ENCODE measurements around the gene EXOC6.

The EXOC6 gene

DNA sequence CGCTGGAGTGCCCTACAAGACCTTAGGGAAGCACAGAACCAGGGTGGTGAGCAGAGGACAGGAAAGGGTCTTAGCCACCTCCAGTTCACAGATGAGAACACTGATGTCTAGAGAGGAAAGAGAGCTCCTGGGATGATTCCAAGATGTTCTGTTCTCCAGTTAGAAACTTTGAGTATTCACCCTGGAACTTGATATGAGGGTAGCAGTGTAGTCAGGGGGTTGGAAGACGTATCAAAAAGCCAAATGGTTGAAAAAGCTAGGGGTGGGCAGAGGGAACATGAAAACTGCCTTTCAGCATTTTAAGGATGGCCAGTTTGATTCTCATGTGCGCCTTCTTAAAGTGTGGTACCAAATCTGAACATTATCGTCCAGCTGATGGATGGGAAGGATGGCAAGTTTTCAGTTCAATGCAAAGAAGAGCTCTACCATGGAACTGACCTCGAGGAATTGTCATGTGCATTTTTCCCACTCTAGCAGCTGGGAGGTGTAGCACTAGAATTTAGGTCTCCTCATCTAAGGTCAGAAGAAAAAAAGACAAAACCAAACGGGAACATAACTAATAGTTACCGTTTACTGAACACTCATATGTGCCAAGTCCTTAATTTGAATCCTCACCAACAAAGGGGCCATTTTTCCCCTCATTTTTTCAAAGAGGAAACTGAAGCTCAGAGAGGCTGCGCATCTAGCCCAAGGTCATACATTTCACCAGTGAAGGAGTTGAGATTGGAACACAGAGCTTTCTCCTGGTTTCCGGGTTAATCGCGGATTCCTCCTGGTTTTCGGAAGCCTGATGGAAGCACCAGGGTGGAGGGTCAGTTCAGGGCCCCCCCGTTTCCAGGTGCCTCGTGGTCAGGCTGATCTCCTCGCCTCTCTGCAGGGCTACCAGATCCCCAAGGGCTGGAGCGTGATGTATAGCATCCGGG lies 219.4 kb downstream of the EXOC6 start:
- DNase-seq = no peak

DNA sequence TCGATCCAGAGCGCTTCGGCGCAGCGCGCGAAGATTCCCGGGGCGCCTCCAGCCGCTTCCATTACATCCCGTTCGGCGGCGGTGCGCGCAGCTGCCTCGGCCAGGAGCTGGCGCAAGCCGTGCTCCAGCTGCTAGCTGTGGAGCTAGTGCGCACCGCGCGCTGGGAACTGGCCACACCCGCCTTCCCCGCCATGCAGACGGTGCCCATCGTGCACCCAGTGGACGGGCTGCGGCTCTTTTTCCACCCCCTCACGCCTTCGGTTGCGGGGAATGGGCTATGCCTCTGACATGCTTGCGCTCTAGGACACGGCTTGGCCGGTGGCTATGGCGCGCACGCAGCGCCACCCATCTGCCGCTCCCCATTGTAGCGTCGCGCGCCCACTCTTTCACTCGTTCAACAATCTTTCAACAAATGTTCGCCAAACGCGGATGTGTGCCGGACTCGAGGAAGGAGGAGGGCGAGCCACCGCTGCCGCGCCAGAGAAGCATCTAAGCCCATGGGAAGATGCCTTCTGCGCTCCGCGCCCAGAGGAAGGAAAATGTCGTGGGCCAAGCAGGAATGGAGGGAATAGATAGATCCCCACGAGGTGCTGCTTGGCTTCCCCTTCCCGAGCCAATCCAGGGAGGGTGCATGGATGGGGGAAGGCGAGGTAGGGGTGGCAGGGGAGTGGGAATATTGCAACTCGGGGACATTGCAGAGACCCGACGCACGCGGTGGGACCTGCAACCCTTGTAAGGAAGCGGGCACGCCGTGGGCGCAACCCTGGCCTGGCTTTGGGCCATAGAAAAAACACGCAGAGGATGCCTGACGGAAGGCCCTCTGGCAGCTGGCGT lies 220.3 kb downstream of the EXOC6 start:
- no peak for DNase-seq

DNA sequence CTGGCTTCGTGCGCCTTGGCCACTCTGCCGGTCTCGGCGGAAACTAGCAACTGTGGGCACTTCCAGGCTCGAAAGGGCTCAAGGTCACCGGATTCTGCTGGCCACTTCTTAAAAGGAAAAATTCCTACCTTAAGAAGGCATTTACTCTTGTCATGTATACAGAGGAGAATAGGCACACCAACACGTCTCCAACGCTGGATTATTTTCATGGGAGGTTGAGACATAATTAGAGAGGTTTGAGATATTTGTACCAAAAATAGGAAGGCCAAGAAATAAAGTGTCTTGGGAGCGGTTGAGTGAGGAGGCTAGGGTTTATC lies 220.9 kb downstream of the EXOC6 start:
- DNase-seq = no peak

DNA sequence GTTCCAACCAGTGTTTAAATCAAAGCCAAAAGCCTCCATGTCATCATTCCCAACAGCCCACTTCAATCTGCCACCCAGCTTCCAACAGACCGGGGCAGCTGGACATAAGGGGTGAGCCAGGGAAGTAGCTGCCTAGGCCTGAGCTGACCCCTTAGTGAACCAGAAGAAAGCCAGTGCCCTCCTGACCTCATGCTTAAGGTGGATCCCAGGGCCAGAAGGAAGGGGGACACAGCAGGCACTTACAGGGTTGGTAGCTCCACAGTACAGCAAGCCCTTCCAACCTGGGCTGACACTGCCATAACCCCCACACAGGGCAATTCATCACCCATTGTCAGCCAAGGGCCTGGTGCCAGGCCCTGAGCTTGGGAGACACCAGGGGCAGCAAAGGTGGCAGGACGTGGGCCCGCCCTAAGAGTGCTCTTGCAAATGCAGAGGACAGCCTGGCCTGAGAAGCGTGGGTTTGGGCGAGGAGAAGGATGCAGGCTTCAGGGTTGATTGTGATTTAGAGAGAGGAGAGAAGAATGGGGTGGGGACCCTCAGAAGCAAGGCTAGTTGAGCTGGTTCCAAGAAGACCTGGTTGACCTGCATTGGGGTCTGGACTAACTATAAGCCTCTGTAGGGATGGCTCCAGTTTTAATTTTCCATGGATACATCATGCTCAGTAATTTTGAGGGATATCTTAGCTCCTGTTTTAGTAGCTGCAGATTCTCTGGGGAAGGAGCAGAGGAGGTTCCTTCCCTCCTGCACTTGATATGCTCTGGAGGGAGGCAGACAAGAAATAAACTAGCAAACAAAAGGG lies 222.3 kb downstream of the EXOC6 start:
- DNase-seq = no peak

DNA sequence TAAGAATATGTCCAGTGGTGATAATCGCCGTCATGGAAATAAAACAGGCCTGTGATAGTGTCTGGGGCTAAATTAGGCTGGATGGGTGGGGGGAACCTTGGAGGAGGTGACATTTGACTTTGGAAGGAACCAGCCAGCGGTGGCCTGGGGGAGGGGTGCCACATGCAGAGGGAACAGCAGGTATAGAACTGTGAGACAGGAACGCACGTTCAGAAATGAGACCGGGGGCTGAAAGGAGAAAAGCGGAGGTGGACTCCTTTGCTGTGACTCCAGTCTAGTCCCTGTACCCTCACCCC lies 222.8 kb downstream of the EXOC6 start:
- DNase-seq = peak; percentile 47

DNA sequence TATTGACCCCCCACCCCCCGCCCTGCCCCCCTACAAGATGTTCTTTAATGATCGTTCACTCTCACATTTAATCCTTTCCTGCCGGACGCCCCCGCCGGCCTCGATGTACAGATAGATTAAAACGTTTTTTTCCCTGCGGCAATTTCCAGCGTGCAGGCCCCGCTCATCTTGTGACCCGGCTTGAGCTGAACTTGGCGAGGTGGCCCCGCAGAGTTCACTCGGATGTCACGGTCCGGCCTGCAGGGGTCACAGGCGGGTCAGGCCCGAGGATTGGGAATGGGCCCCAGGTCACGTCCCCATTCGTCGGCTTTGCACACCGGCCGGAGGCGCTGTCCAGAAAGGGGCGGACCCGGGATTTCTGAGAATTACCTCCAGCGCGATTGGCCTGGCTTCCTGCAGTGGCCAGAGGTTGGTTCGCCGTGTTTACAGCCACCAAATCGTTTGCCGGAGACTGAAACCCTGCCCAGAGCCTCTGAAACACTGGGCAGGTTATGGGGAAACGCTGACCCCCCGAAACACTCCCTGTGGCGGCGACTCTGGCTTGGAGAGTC lies 223.4 kb downstream of the EXOC6 start:
- peak; percentile 94 for DNase-seq

DNA sequence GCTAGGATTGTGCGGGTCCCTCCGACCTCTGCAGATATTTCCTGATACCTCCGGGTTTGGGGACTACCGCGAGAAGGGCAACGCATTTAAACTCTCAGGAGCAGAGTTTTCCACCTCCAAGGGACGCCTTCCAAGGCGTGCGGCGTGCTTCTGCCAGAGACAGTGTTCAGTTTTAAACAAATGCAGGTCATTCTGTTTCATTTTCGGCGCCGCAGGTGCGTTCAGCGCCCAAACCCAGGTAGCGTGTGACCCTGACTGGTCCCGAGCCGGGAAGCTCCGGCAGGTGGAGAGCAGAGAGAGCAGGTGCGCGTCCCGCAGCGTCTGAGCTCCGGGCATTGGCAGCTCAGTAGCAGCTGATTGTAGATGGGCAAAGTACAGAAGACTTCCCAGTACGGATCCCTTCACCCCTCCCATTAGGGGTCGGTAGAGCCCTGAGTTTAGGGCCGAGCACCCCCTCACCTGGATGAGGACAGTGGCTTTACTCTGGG lies 223.9 kb downstream of the EXOC6 start:
- no peak for DNase-seq

DNA sequence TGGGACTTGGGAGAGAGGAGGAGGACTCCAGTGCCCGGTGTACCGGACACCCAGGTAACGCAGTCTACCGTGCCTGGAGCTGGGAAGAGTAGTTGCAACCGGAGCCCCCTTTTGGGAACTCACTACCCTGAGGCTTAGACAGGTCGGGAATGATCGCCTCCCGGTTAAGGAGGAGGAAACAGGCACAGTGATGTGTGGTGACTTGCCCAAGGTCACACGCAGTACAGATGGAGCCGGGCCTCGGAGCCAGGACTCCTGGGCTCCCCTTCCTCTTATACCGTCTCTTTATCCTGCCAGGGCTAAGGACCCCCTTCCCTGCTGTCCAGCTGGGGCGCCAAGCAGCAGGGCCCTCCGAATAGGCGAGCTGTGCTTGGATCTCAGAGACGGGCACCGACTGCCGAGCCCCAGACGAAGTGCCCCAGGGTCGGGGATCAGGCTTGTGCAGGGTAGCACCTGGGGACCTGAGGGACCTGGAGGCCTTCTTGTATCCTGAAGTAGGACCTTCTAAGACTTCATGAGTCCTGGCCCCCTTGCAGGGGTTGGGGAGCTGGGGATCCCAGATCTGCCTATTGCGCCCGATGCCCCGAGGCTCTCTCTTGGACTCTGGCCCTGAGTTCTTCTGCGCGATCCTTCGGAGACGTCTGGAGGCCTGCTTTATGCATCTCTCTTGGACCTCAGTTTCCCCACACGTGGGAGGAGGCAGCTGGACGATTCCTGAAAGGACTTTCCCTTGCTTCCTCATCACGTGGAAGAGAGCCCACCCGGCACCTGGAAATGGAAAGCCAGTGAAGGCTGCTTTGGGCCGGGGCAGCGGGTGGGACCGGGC lies 224.6 kb downstream of the EXOC6 start:
- DNase-seq = no peak

DNA sequence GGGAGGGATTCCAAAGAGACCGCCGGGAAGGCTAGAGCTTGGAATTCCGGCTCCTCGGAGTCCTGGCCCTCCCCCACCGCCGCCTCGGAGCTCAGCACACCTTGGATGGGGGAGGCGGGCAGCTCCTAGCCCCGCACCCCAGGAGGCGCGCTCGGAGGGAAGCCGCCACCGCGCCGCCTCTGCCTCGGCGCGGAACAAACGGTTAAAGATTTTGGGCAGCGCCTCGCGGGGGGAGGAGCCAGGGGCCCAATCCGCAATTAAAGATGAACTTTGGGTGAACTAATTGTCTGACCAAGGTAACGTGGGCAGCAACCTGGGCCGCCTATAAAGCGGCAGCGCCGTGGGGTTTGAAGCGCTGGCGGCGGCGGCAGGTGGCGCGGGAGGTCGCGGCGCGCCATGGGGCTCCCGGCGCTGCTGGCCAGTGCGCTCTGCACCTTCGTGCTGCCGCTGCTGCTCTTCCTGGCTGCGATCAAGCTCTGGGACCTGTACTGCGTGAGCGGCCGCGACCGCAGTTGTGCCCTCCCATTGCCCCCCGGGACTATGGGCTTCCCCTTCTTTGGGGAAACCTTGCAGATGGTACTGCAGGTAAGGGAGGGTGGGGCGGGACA lies 225.3 kb downstream of the EXOC6 start, which contains the start of gene CYP26A1:
Gene CYP26A1 (plus strand): TSS at position 355 of the 608 bp plus-strand sequence. CDS start 42 bp downstream, at position 397.
- DNase-seq = no peak

DNA sequence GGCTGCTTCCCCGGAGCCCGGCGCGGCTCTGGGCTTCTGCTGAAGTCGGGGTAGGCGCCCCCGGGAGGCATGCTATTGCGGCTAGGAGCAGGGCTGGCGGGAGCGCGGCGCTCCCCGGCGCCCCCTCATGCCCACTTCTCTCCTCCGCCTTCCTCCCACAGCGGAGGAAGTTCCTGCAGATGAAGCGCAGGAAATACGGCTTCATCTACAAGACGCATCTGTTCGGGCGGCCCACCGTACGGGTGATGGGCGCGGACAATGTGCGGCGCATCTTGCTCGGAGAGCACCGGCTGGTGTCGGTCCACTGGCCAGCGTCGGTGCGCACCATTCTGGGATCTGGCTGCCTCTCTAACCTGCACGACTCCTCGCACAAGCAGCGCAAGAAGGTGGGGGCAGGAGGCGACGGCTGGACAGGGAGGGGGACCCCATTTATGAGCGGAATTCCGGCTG lies 225.9 kb downstream of the EXOC6 start:
- DNase-seq = no peak

DNA sequence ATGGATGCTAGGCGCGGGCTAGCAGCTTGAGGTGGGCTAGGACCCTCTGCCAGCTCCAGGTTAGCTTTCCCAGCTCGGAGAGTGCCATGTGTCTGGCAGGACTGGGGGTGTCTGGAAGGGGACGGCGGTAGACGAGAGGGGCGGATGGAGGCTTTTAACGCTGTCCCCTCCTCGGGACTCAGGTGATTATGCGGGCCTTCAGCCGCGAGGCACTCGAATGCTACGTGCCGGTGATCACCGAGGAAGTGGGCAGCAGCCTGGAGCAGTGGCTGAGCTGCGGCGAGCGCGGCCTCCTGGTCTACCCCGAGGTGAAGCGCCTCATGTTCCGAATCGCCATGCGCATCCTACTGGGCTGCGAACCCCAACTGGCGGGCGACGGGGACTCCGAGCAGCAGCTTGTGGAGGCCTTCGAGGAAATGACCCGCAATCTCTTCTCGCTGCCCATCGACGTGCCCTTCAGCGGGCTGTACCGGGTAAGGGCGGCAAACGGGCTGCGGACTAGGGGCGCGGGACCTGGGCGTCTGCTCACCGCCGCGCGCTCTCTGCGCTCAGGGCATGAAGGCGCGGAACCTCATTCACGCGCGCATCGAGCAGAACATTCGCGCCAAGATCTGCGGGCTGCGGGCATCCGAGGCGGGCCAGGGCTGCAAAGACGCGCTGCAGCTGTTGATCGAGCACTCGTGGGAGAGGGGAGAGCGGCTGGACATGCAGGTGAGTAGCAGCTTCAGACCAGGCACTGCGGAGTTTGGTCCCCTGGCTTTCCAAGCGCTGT lies 226.5 kb downstream of the EXOC6 start:
- no peak for DNase-seq

DNA sequence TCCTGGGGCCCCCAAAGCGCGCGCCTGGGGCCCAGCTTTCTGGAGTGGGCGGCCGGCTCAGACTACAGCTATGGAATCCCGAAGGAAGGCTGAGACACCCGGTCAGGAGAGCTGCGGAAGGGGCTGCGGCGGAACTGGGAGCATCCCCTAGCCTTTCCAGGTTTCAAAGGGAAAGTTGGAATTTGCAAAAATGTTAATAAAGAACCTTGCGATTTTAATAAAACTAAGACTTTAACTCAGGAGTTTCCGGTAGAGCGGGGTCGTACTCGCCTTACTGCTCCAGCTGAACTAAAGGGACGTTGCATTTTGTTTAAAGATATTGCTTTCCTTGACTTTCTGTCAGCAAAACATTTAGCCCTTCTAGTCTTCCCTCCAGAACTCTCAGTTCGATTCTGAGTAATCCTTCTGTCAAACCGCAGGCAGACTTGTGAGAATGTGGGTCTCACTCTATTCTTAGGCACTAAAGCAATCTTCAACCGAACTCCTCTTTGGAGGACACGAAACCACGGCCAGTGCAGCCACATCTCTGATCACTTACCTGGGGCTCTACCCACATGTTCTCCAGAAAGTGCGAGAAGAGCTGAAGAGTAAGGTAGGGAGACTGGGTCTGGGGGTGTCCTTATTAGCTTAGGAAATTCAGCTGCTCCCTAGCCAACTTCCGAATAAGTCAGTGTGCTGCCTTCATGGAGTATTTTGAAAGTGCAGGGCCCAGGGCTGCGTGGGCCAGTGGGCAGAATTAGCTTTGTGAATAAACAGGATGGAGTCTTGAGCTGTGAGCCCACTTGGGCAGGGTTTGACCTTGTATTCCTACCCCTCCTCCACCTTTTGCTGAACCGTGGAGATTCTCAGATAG lies 227.3 kb downstream of the EXOC6 start:
- DNase-seq = no peak

DNA sequence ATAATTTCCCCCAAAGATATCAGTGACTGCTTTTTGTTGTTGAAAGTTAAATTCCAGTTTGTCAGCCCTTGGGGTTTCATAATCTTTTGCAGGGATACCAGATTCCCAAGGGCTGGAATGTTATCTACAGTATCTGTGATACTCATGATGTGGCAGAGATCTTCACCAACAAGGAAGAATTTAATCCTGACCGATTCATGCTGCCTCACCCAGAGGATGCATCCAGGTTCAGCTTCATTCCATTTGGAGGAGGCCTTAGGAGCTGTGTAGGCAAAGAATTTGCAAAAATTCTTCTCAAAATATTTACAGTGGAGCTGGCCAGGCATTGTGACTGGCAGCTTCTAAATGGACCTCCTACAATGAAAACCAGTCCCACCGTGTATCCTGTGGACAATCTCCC lies 228.6 kb downstream of the EXOC6 start:
- no peak for DNase-seq

DNA sequence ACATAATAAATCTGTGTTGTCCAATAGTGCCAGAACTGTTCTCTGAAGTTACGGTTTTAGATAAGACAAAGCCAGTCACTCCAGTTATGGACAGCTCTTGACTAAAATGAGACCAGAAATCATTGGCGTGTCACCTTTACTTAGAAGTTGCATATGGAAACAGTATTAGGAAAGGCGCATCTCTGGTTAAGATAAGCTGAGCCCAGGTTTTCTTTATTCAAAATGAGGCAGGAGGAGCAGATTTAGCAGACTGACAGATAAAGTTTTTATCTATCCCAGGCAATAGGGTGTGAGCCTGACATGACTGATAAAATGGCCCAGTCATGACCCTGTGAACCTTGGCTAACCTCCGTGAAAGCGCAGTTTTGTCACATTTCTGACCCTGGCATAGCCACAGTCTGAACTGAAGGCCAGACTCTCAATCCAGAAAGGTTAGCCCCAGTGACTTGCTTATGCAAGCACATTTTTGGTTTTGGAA lies 229.6 kb downstream of the EXOC6 start:
- DNase-seq = peak; percentile 65

DNA sequence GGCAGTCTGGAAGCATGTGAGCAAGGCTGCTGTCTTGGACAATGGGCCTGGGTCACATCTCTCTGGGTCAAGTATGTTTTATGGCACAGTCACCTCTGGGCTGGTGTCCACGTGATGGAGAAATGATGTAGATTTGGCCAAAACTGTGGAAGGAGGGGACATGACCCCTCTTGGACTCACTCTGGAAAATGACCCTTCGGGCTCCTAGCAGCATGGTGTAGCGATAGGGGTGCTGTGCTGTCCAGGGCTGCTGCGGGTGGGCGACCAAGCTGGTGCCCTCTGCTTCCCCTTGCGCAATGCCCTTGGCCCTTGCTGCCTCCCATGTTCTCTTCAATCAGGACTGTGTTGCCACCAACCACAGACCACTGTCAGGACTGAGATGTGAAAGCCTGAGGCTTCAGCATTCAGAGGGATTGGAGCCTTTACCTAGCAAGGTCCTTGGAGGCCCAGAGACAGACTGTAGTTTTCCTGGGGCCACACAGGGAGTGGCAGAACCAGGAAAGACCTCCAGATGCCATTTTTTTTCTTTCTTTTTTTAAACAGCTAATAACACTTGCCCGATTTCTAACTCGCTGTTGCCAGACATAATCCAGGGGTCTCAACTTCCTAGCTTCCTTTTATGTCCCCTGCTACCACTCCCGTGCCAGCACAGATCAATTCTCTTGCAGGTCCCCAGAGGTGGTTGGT lies 231.5 kb downstream of the EXOC6 start:
- DNase-seq = no peak

DNA sequence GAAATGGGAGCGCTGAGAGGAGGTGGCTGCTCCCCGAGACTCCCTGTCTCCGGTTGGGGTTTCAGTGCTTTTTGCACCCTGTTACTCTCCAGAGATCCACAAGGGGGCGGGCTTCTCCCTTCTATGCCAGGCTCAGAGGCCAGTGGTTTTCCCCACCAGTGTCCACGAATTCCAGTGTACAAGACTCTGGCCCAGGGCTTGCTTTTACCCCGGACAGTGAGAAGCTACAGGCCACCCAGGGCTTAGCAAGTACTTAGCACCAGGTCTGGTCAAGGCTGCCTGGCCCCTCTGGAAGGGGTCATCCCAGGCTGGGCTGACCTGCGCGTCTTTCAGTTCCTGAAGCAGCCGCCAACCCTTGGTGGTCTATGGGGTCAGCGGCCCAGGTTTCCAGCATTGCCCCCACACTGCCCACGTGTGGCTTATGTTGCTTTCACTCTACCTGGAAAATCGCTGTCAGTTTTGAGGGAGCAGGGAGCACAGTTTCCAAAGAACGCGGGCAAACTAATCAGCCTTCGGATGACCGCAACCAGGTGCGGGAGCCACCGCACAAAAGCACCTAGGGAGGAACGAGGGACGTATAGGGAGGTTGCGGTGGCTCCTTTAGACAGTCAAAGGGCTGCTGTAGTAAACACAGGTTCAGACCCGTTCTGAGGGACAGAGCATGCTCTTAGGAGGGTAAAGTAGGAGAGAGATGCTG lies 232.2 kb downstream of the EXOC6 start:
- peak; percentile 61 for DNase-seq

DNA sequence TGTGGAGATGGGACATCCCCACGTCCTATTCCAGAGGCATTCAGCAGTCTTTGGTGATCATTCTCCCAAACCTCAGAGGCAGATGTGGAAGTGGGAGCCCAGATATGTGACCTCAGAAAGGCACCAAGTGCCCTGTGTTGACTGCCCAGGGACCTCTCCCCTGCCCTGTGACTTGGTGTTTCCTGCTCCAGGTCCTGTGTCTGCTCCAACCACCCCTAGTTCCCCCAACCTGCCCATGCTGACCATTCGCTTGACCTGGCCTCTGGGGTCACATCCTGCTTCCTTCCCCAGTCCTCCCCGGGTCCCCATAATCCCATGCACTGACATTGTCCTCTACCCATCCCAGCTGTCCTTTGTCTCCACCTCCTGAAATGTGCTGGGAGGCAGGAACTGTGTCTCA lies 233.0 kb downstream of the EXOC6 start:
- no peak for DNase-seq

DNA sequence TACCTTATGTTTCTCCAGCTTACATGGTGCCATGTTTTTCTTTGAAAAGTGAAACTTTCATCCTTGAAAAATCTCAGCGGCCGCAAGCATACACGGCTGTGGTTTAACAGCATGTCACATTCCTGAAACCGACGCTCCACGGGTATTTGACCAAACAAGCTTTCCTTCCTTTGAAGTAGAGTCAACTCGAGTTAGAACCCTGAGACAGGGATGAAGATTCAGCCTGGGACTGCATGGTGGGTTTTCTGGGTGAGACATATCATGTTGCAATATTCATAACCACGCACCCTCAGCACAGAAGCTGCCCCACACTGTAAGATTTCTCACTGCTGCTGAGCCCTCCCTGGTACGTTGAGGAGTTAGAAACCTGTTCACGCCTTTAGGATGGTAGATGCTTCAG lies 233.5 kb downstream of the EXOC6 start:
- DNase-seq = no peak

All from OCI-M1 (cell line).